ENCODE measurements around the gene GMNN. TPM values are rescaled to one million over a fixed set of nuclear protein-coding genes. Genes with fewer than 3 reads are reported as not detected.
"Not testable (repeated sequence)": the region's sequence is repeated elsewhere in the genome, so short reads cannot be mapped to it uniquely, and the experiment has no call there.

Gene GMNN
- 10 to 100 TPM in 2 of 3 donors, 1 to 10 TPM in 1; 6.5 to 54.4 (median 20.6) TPM for polyA plus RNA-seq

GRCh38 chr6:24774696-24775519 is at the start of gene GMNN:
TSS of gene GMNN (plus strand) at chr6:24774937. CDS start at chr6:24777247, 2,310 bp downstream.
- H3K27ac ChIP-seq (ENCODE audit: low read depth, low read length), result peak within 1 kb of the TSS; percentile 64
- 0 to 1% (median 0%) methylated on average over 70 to 75 of the region's 75 CpGs for WGBS, 3 donors

GRCh38 chr6:24730653-24731052 is 44.1 kb upstream of the GMNN start:
- H3K27ac ChIP-seq (ENCODE audit: low read depth, low read length), result not testable (repeated sequence)
- 78 to 96% (median 95%) methylated on average over 3 of the region's 3 CpGs for WGBS, 3 donors

GRCh38 chr6:24731456-24732134 is 43.1 kb upstream of the GMNN start:
- not testable (repeated sequence) for H3K27ac ChIP-seq (ENCODE audit: low read depth, low read length)
- 90 to 94% (median 93%) methylated on average over 6 of the region's 6 CpGs for WGBS, 3 donors

- no peak overlapping the region for H3K27ac ChIP-seq (ENCODE audit: low read depth, low read length)
- WGBS, 3 donors, result 95 to 100% (median 96%) methylated on average over 1 of the region's 1 CpG
Observed at GRCh38 chr6:24734166-24734565, 40.6 kb upstream of the GMNN start.

GRCh38 chr6:24734710-24735109 is 40.0 kb upstream of the GMNN start:
- H3K27ac ChIP-seq (ENCODE audit: low read depth, low read length), result not testable (repeated sequence)
- 92 to 94% (median 92%) methylated on average over 4 of the region's 4 CpGs for WGBS, 3 donors

- 39 to 80% (median 73%) methylated on average over 3 of the region's 3 CpGs for WGBS, 3 donors
- H3K27ac ChIP-seq (ENCODE audit: low read depth, low read length), result no peak overlapping the region
Observed at GRCh38 chr6:24738741-24739140, 36.0 kb upstream of the GMNN start.

GRCh38 chr6:24740861-24741260 is 33.9 kb upstream of the GMNN start:
- H3K27ac ChIP-seq (ENCODE audit: low read depth, low read length), result no peak overlapping the region

GRCh38 chr6:24742216-24742738 is 32.5 kb upstream of the GMNN start:
- no peak overlapping the region for H3K27ac ChIP-seq (ENCODE audit: low read depth, low read length)
- 80 to 95% (median 82%) methylated on average over 5 of the region's 5 CpGs for WGBS, 3 donors

- no peak overlapping the region for H3K27ac ChIP-seq (ENCODE audit: low read depth, low read length)
- WGBS, 3 donors, result 61 to 77% (median 68%) methylated on average over 2 of the region's 2 CpGs
Observed at GRCh38 chr6:24743265-24743943, 31.3 kb upstream of the GMNN start.

GRCh38 chr6:24743944-24744335 is 30.8 kb upstream of the GMNN start:
- H3K27ac ChIP-seq (ENCODE audit: low read depth, low read length), result no peak overlapping the region
- 79 to 85% (median 82%) methylated on average over 2 to 3 of the region's 3 CpGs for WGBS, 3 donors

GRCh38 chr6:24744911-24745310 is 29.8 kb upstream of the GMNN start:
- H3K27ac ChIP-seq (ENCODE audit: low read depth, low read length), result no peak overlapping the region

GRCh38 chr6:24749297-24749696 is 25.4 kb upstream of the GMNN start:
- 44 to 88% (median 61%) methylated on average over 3 of the region's 3 CpGs for WGBS, 3 donors
- H3K27ac ChIP-seq (ENCODE audit: low read depth, low read length), result peak overlapping the region; percentile 51

More at GRCh38 chr6:24744911-24745310, 29.8 kb upstream of the GMNN start:
- WGBS, 3 donors, result 77 to 79% (median 78%) methylated on average over 5 of the region's 5 CpGs

- 78 to 91% (median 91%) methylated on average over 3 of the region's 3 CpGs for WGBS, 3 donors
- not testable (repeated sequence) for H3K27ac ChIP-seq (ENCODE audit: low read depth, low read length)
Observed at GRCh38 chr6:24750878-24751277, 23.9 kb upstream of the GMNN start.

GRCh38 chr6:24752503-24752902 is 22.2 kb upstream of the GMNN start:
- no peak overlapping the region for H3K27ac ChIP-seq (ENCODE audit: low read depth, low read length)
- 17 to 59% (median 59%) methylated on average over 2 of the region's 2 CpGs for WGBS, 3 donors

GRCh38 chr6:24752917-24753492 is 21.7 kb upstream of the GMNN start:
- 61 to 85% (median 78%) methylated on average over 1 of the region's 1 CpG for WGBS, 3 donors
- H3K27ac ChIP-seq (ENCODE audit: low read depth, low read length), result no peak overlapping the region

- WGBS, 3 donors, result 56 to 95% (median 84%) methylated on average over 2 of the region's 2 CpGs
- no peak overlapping the region for H3K27ac ChIP-seq (ENCODE audit: low read depth, low read length)
Observed at GRCh38 chr6:24753545-24753944, 21.2 kb upstream of the GMNN start.

- 86 to 94% (median 94%) methylated on average over 4 of the region's 4 CpGs for WGBS, 3 donors
- H3K27ac ChIP-seq (ENCODE audit: low read depth, low read length), result not testable (repeated sequence)
Observed at GRCh38 chr6:24754378-24754777, 20.4 kb upstream of the GMNN start.

- no peak overlapping the region for H3K27ac ChIP-seq (ENCODE audit: low read depth, low read length)
Observed at GRCh38 chr6:24755279-24755678, 19.5 kb upstream of the GMNN start.

- H3K27ac ChIP-seq (ENCODE audit: low read depth, low read length), result no peak overlapping the region
- WGBS, 3 donors, result 70 to 94% (median 73%) methylated on average over 6 of the region's 6 CpGs
Observed at GRCh38 chr6:24757611-24758010, 17.1 kb upstream of the GMNN start.

Data from adipose tissue (tissue), 3 donors.